GM19328 (cell line): ENCODE data around the gene KLHDC10.
"Not testable (repeated sequence)": the region's sequence is repeated elsewhere in the genome, so short reads cannot be mapped to it uniquely, and the experiment has no call there.

Source experiments
- ATAC-seq: cut with Tn5 transposase; IDR thresholded peaks from one replicate; pipeline ENCODE4 v1.9.1; 2021; ENCODE audit warnings: mild to moderate bottlenecking, moderate library complexity; ENCODE audit not compliant: unreplicated experiment

Gene KLHDC10

DNA sequence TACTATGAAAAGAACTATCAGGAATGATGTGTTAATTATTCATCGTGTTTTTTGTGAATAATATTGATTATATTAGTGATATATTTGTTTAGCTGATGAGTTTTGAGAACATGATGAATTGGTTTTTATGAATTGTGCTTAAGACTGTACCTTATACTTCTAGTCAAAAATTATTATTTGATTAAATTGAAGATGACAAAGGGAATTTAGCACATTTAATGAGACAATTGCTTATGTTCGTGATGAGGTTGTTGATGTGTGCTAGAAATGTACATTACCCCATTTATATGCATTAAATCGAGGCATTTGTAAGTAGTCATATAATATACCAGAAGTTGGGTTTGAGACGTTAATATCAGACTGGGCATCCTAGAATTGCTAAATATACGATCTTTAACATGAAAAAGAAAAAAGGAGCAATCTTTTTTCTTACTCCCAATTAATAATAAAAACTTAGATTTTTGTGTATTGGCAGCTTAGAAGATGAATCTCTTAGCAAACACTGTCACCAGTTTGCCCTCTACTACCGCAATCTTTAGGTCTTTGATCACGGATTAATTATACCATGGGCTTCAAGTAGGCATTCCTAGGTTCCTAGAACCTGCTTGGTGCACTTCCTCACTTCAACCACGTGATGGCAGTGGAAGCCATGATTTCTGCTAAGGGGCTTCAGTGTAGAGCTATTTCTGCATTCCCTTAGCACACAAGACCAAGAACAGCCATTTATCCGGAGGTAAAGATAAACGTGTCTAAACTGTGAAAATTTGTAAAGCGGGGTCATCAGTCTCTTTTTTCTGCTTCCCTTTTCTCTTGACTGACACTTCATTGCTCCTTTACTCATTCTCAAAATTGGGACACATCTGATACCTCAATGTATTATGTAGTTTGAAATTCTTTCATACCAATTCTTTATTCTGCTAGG lies 1.6 kb downstream of the KLHDC10 start:
- no peak for ATAC-seq

DNA sequence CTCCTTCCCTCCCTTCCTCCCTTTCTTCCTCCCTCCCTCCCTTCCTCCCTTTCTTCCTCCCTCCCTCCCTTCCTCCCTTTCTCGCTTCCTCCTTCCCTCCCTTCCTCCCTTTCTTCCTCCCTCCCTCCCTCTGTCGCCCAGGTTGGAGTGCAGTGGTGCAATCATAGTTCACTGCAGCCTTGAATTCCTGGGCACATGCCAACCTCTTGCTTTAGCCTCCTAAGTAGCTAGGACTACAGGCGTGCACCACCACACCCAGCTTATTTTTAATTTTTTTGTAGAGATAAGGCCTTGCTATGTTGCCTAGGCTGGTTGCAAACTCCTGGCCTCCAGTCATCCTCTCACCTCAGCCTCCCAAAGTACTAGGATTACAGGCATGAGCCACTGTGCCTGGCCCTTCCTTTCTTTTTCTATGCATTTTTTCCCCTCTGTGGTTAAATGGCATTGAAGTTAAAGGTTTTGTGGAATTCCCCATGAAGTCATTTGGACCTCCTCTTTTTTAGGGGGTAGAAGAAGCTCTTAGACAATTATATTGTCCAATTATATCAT lies 9.6 kb downstream of the KLHDC10 start:
- no peak for ATAC-seq

DNA sequence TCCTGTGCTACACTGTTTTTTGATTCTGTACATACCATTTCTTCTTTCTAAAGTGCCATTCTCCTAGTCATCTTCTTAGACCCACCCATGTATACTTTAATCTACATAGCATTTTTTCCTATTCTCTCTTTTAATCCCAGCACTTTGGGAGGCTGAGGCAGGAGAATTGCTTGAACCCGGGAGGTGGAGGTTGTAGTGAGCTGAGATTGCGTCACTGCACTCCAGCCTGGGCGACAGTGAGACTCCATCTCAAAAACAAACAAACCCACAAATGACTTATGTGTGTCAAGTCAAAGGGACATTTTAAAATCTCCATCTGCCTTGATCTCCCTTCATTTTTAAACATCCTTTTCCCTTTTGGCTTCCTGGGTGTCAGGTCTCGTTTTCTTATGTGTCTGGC lies 13.2 kb downstream of the KLHDC10 start:
- ATAC-seq = not testable (repeated sequence)

- ATAC-seq = no peak
These were observed 13.9 kb downstream of the KLHDC10 start for GRCh38 chr7:130084037-130084875.

GRCh38 chr7:130085235-130085634 lies 14.9 kb downstream of the KLHDC10 start:
- not testable (repeated sequence) for ATAC-seq

DNA sequence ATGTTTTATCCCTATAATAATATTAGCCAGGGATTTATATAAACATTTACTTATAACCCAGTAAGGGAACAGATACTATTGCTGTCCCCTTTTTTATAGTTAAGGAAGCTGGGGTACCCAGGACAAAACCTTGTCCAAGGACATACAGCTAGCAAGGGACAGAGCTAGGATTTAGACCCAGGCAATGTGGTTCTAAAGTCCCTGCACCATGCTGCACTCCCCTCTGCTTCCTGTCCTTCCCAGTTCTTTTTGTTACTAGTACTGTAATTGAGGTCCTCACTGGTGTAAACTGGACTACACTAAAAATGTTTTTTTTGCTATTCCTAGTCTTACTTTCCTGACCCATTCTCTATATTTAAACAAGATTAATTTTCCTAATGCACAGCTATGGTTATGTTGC lies 16.6 kb downstream of the KLHDC10 start:
- no peak for ATAC-seq

- no peak for ATAC-seq
These were observed 17.0 kb downstream of the KLHDC10 start for GRCh38 chr7:130087364-130087763.

- ATAC-seq = no peak
These were observed 20.6 kb downstream of the KLHDC10 start for GRCh38 chr7:130090745-130091532.

DNA sequence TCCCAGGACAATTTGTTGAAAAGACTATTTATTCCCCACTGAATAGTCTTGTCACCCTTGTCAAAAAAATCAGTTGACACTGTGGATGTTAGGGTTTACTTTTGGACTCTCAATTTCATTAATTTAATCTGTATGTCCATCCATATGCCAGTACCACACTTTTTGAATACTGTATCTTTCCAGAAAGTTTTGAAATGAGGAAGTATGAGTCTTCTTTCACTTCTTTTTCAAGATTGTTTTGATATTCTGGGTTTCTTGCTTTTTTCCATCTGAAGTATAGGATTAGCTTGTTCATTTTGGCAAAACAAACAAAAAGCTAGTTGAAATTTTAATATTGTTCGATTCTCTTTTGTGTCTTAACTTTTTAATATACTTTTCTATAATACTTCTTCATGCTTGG lies 21.7 kb downstream of the KLHDC10 start:
- no peak for ATAC-seq

DNA sequence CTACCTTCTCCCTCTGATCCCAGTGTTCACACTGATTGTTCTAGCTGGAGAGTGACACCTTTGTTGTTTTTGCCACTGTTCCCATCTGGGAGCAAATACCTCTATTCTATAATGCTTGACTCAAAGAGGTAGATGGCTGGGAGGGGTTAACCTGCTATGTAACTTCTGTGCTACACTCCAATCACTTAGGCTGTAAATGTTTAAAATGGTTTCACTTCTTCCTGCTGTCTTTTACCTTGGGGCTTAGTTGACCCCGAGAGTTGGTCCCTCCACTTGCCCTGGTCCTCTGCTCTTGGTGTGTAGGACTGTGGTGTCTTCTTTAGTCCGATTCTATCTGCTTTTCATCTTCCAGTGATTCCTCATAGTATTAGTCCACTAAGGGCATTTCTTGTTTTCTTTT lies 22.3 kb downstream of the KLHDC10 start:
- no peak for ATAC-seq

DNA sequence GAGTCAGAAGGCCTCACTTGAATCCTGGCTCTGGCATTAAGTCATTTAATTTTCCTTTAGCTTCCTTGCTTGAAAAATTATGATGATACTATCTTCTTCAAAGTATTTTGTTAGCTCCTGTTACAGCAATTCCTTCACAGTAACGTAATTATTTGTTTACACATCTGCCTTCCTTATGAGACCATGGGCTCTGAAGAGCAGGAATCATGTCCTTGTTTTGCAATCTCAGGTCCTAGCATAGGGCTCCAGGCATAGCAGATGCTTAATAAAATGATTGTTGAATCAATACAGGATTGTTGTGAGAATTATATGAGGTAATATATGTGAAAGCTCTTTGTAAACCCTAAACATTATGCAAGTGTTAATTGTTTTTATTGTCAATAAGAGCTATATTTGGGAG lies 25.5 kb downstream of the KLHDC10 start:
- ATAC-seq = no peak

- ATAC-seq = no peak
These were observed 26.0 kb downstream of the KLHDC10 start for GRCh38 chr7:130096243-130096827.

DNA sequence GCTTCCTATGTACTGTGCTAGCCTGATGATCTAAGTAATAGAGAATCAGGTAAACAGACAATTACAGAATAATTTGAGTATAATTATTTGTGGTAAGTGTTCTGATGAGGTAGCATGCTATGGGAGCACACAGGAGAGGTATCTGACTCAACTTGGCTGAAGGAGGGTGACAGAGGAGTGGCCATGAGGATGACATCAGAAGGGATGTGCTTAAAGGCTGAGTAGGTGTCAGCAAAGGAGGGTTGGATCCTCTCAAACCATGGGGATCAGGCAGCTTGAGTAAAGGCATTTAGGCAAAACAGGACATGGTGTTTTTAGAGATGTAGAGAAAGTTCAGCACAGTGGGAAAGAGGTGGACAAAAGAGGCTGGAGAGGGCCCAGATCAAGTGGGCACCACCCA lies 29.0 kb downstream of the KLHDC10 start:
- no peak for ATAC-seq

DNA sequence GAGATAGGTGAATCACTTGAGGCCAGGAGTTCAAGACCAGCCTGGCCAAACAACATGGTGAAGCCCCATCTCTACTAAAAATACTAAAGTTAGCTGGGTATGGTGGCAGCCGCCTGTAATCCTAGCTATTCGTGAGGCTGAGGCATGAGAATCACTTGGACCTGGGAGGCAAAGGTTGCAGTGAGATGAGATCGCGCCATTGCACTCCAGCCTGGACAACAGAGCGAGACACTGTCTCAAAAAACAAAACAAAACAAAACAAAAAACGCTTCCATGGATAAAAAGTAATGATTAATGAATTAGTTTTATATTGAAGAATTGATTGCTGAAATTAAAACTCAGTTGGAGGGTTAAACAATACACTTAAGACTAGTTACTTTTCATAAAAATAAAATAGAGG lies 32.3 kb downstream of the KLHDC10 start:
- no peak for ATAC-seq

GRCh38 chr7:130107949-130108674 lies 37.8 kb downstream of the KLHDC10 start:
- no peak for ATAC-seq

- ATAC-seq = no peak
These were observed 38.5 kb downstream of the KLHDC10 start for GRCh38 chr7:130108809-130109208.

- no peak for ATAC-seq
These were observed 41.8 kb downstream of the KLHDC10 start for GRCh38 chr7:130112093-130112492.

GRCh38 chr7:130112662-130113425 lies 42.5 kb downstream of the KLHDC10 start:
- no peak for ATAC-seq

- ATAC-seq = not testable (repeated sequence)
These were observed 43.1 kb downstream of the KLHDC10 start for GRCh38 chr7:130113426-130113805.
